ENCODE data around the gene CARMIL3. TPM values are rescaled to one million over a fixed set of nuclear protein-coding genes. Genes with fewer than 3 reads are reported as not detected.

CARMIL3 gene
- total RNA-seq, 3 donors from 2014 or later, result 0.16 to 0.98 (median 0.73) TPM

DNA sequence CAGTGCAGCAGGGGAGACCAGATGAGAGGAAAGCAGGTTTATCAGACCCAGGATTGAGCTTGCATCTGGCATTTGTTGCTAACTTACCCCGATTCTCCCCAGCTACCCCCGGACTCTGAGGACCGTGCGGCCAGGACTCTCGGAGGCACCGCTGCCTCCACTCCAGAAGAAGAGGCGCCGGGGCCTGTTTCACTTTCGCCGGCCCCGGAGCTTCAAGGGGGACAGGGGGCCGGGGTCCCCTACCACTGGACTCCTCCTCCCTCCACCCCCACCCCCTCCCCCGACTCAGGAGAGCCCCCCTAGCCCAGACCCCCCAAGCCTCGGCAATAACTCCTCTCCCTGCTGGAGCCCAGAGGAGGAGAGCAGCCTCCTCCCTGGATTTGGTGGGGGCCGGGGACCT is 13.0 kb downstream of the CARMIL3 start:
- no peak overlapping the region for H3K4me3 ChIP-seq
- TF ChIP-seq, protein P1, sequence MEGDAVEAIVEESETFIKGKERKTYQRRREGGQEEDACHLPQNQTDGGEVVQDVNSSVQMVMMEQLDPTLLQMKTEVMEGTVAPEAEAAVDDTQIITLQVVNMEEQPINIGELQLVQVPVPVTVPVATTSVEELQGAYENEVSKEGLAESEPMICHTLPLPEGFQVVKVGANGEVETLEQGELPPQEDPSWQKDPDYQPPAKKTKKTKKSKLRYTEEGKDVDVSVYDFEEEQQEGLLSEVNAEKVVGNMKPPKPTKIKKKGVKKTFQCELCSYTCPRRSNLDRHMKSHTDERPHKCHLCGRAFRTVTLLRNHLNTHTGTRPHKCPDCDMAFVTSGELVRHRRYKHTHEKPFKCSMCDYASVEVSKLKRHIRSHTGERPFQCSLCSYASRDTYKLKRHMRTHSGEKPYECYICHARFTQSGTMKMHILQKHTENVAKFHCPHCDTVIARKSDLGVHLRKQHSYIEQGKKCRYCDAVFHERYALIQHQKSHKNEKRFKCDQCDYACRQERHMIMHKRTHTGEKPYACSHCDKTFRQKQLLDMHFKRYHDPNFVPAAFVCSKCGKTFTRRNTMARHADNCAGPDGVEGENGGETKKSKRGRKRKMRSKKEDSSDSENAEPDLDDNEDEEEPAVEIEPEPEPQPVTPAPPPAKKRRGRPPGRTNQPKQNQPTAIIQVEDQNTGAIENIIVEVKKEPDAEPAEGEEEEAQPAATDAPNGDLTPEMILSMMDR (IDR thresholded peaks at IDR 0.05), result no peak
- TF ChIP-seq POLR2A (IDR thresholded peaks at IDR 0.05) (no peak), POLR2AphosphoS5 (IDR thresholded peaks at IDR 0.05) (no peak)
- intact Hi-C loops (cut with DNase I; ENCODE audit: low total_unique reads), result no loop called here
- H3K27ac ChIP-seq, result no peak overlapping the region
- H3K9me3 ChIP-seq, result no peaks in the 10 kb centered on the region
- no peaks in the 10 kb centered on the region for H3K36me3 ChIP-seq
- no peaks in the 10 kb centered on the region for H3K27me3 ChIP-seq
- no peaks in the 10 kb centered on the region for H3K4me1 ChIP-seq
- no peak for DNase-seq (ENCODE audit: low spot score in 2 of 2)

DNA sequence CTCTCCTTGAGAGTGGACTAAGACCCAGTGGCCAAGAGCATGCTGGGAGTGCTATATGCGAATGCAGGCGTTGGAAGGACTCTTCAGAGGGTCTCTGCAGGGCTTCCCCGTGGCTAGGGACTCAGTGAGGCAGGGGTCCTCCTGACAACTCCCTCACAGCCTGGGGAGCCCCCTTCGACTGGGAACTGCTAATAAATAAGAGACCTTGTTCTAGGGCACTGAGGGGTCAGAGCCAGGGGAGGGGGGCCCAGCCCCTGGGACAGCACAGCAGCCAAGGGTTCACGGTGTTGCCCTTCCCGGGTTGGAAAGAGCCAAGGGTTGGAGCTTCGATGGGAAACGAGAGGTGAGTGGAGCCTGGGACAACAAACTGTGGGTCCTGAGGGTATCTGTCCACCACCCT is 13.6 kb downstream of the CARMIL3 start:
- Histone ChIP-seq H3K4me1 (no peaks in the 10 kb centered on the region), H3K27ac (no peak overlapping the region), H3K27me3 (no peaks in the 10 kb centered on the region), H3K36me3 (no peaks in the 10 kb centered on the region), H3K4me3 (no peak overlapping the region), H3K9me3 (no peaks in the 10 kb centered on the region)
- intact Hi-C loops (cut with DNase I; ENCODE audit: low total_unique reads), result no loop called here
- TF ChIP-seq, protein P1 (IDR thresholded peaks at IDR 0.05), result no peak
- TF ChIP-seq POLR2A (IDR thresholded peaks at IDR 0.05) (no peak), POLR2AphosphoS5 (IDR thresholded peaks at IDR 0.05) (no peak)
- no peak for DNase-seq (ENCODE audit: low spot score in 2 of 2)

DNA sequence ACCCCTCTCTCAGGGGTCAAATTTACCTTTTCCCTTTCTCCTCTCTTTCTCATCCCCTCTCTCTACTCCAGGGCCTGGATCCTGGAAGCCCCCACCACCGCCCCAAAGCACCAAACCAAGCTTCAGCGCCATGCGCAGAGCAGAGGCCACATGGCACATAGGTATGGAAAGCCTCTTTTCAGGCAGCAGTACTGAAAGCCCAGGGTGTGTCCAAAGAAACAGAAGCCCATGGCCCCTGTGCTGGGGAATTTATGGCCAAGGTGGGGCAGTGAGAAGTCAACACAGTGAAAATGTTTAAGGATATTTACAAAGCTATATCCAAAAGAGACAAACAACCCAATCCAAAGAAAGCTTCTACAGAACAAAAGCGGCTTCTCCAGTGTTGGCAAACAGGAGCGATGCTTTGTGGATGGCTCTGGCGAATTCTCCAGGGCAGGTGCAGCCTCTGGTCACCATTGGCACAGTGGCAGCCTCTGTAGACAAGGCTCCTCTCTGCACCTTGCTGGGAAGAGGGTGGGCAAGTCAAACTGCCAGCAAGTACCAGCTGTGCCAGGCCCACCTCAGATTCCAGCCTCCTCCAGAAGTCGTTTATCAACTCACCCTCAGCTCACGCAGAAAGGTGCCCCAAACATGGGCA is 14.8 kb downstream of the CARMIL3 start:
- Histone ChIP-seq H3K27ac (no peak overlapping the region), H3K4me3 (no peak overlapping the region), H3K27me3 (no peaks in the 10 kb centered on the region), H3K36me3 (no peaks in the 10 kb centered on the region), H3K9me3 (no peaks in the 10 kb centered on the region), H3K4me1 (no peaks in the 10 kb centered on the region)
- TF ChIP-seq, protein P1 (IDR thresholded peaks at IDR 0.05), result no peak
- TF ChIP-seq POLR2AphosphoS5 (IDR thresholded peaks at IDR 0.05) (no peak), POLR2A (IDR thresholded peaks at IDR 0.05) (no peak)
- intact Hi-C loops (cut with DNase I; ENCODE audit: low total_unique reads), result no loop called here
- DNase-seq (ENCODE audit: low spot score in 2 of 2), result no peak

GRCh38 chr14:24067133-24068082 is 15.6 kb downstream of the CARMIL3 start:
- no peaks in the 10 kb centered on the region for H3K36me3 ChIP-seq
- no peaks in the 10 kb centered on the region for H3K27me3 ChIP-seq
- H3K4me3 ChIP-seq, result no peak overlapping the region
- no peaks in the 10 kb centered on the region for H3K9me3 ChIP-seq
- H3K27ac ChIP-seq, result no peak overlapping the region
- intact Hi-C loops (cut with DNase I; ENCODE audit: low total_unique reads), result no loop called here
- DNase-seq (ENCODE audit: low spot score in 2 of 2), result no peak
- H3K4me1 ChIP-seq, result no peaks in the 10 kb centered on the region
- TF ChIP-seq POLR2A (IDR thresholded peaks at IDR 0.05) (no peak), POLR2AphosphoS5 (IDR thresholded peaks at IDR 0.05) (no peak)
- TF ChIP-seq, protein P1 (IDR thresholded peaks at IDR 0.05), result no peak
